Heart left ventricle (tissue), 16 donors: ENCODE measurements around the gene IGIP. TPM values are rescaled to one million over a fixed set of nuclear protein-coding genes. Genes with fewer than 3 reads are reported as not detected.
A peak's percentile ranks its signal among the peaks of the same experiment; 100 is the strongest.

Experiments
- ATAC-seq, 4 donors: fragments of 200-7000 bp; cut with Tn5 transposase; one replicate each; pipeline ENCODE4 v1.9.1; 2020 to 2022; ENCODE audit warnings: moderate library complexity in 4 of 4, mild to moderate bottlenecking in 3 of 4, moderate number of reproducible peaks in 1 of 4
- DNase-seq, 5 donors: peaks; one replicate each; pipeline ENCODE4 v3.0.0-alpha.2; 2020
- H3K27ac ChIP-seq, 12 donors: fragments of 200-600 bp; sonication (generic) in 4 of 12; one replicate each; pipeline versions ENCODE4 v1.5.0 to v1.8.0; 2016 to 2022; ENCODE audit warnings: mild to moderate bottlenecking in 2 of 12
- H3K27me3 ChIP-seq, 9 donors: fragments of 200-600 bp; sonication (generic) in 2 of 9; one replicate each; pipeline versions ENCODE4 v1.5.1 to v1.8.0; 2016 to 2022; ENCODE audit warnings: mild to moderate bottlenecking in 3 of 9
- H3K36me3 ChIP-seq, 9 donors: fragments of 200-600 bp; sonication (generic) in 2 of 9; one replicate each; pipeline versions ENCODE4 v1.5.0 to v1.8.0; 2018 to 2022; ENCODE audit warnings: mild to moderate bottlenecking in 2 of 9
- H3K4me1 ChIP-seq, 12 donors: fragments of 200-600 bp; sonication (generic) in 4 of 12; one replicate each; pipeline versions ENCODE4 v1.5.0 to v1.8.0; 2016 to 2022; ENCODE audit warnings: mild to moderate bottlenecking in 3 of 12
- H3K4me3 ChIP-seq, 12 donors: fragments of 200-600 bp; sonication (generic) in 4 of 12; one replicate each; pipeline versions ENCODE4 v1.5.0 to v1.8.0; 2017 to 2022; ENCODE audit warnings: mild to moderate bottlenecking in 9 of 12, moderate library complexity in 4 of 12
- H3K9me3 ChIP-seq, 12 donors: fragments of 200-600 bp; sonication (generic) in 4 of 12; one replicate each; pipeline versions ENCODE4 v1.5.0 to v1.8.0; 2016 to 2022; ENCODE audit warnings: mild to moderate bottlenecking in 1 of 12
- POLR2A ChIP-seq, 2 donors: fragments of 450-650 bp; IDR thresholded peaks; one replicate each; pipeline ENCODE4 v1.6.1; 2017; ENCODE audit warnings: antibody characterized with exemption in 2 of 2, mild to moderate bottlenecking in 2 of 2, moderate library complexity in 2 of 2
- WGBS, 4 donors: extraction: QIAGEN DNeasy Blood & Tissue Kit in 2 of 4; methylation state at CpG; one replicate each; pipeline versions ENCODE4 v1.1.5 to v1.1.7; 2013 to 2018; 5-methylcytosine and 5-hydroxymethylcytosine counted together
- intact Hi-C, 10 donors: fragments of 100-400 bp; cut with DNase I; formaldehyde crosslinking; loops; one replicate each; pipeline versions ENCODE4 v1.11.1 to v1.14.2; 2022
- polyA plus RNA-seq, 2 donors: library from polyadenylated mRNA; stranded (reverse); fragments of 200-250 nt; gene quantifications; one replicate each; pipeline ENCODE4 v1.2.3, GENCODE V29; 2013
- total RNA-seq, 9 donors: library from RNA; depleted of rRNA in 2 of 9; stranded (reverse); fragments of >200 nt in 2 of 9; fragmentation: NEBNext Ultra II Directional in 3 of 9; extraction: Animal tissue kit (Norgen Biotek cat#: 25700) in 3 of 9; gene quantifications; one replicate each; pipeline versions ENCODE4 v1.1.0 to v1.2.4, GENCODE V29; 2016 to 2023
- TF ChIP-seq, protein P1 (sequence below), 12 donors: fragments of 200-600 bp; sonication (generic) in 4 of 12; IDR thresholded peaks; one replicate each; pipeline versions ENCODE4 v1.5.0 to v1.8.0; 2018 to 2022; ENCODE audit warnings: antibody characterized with exemption in 12 of 12, mild to moderate bottlenecking in 5 of 12
- donor health status: ischemic (EF 13 %, LVEDD 7.1; RV severe dilation, severe dysfunction).
- donor health status: healthy with polysubstance abuse.
- donor health status: DM: no; HTN: yes; CAD: no.
- donor health status: DM: no; HTN: no; CAD: no.
- donor health status: ischemic (EF 25% LVEDD 6.9; RV normal size, moderate dysfunction).
- donor health status: ischemic (EF 25% LVEDD 5.7; RV mildly dilated, moderate dysfunction).
- donor health status: healthy.
- donor health status: DM: yes; HTN: yes; CAD: no.
- donor health status: ischemic (EF 35%, LVEDD 5.7; RV mildly dilated, moderate dysfunction).
- donor health status: nonischemic (EF 11% LVEDD 7.7; RV severe dilation, severe dysfunction).
- donor health status: DM: yes; HTN: yes; CAD: no.
- donor health status: PGD.
- donor health status: ischemic (EF 29% LVEDD 5.4; RV normal size, mild dysfunction).
- donor health status: nonischemic (EF 23%, LVEDD 6.1; RV moderate dilation, normal function).

Gene IGIP
- total and polyA plus RNA-seq, 11 donors: 5.8 to 18.3 (median 10.5) TPM

DNA sequence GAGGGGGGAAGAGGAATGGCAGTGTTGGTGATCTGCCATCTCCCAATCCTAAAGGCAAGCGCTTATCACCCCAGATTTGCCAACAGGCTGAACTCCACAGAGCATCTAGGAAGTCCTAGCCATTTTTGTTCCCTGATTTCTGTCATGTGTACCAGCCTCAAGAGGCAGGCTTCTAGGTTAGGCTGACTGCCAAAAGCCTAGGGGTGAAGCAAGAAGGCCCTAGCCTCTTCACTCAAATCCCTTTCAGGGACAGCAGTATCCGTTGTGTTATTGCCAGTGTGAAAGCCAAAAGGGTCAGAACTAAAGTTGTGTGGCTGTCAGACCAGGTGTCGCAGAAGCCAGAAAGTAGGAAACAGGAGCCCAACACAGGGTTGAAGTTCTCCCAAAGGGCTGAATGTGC is 14.7 kb downstream of the IGIP start:
- Histone ChIP-seq H3K4me1 (peaks cover 0 to 30% (median 14%) of the 10 kb centered on the region in 12 donors), H3K9me3 (no peaks in the 10 kb centered on the region), H3K27me3 (peaks cover 0 to 3% (median 0%) of the 10 kb centered on the region in 9 donors), H3K27ac (no peak overlapping the region), H3K4me3 (no peak overlapping the region), H3K36me3 (no peaks in the 10 kb centered on the region)
- intact Hi-C loops: loop anchor here in 5 of 10 donors (5.0 to 10.0 kb wide), 5 partner anchors 33 to 346 kb away; partner anchors contain the start of gene PSD2 (in 1 of the 5)
- 64 to 71% (median 67%) methylated on average over 3 of the region's 3 CpGs for WGBS, 4 donors
- ATAC-seq (peak; percentile 45 to 79 (median 69)), DNase-seq (peak in 1 of 5 donors; percentile 50)
- TF ChIP-seq POLR2A (IDR thresholded peaks at IDR 0.05): no peak
- TF ChIP-seq, protein P1, sequence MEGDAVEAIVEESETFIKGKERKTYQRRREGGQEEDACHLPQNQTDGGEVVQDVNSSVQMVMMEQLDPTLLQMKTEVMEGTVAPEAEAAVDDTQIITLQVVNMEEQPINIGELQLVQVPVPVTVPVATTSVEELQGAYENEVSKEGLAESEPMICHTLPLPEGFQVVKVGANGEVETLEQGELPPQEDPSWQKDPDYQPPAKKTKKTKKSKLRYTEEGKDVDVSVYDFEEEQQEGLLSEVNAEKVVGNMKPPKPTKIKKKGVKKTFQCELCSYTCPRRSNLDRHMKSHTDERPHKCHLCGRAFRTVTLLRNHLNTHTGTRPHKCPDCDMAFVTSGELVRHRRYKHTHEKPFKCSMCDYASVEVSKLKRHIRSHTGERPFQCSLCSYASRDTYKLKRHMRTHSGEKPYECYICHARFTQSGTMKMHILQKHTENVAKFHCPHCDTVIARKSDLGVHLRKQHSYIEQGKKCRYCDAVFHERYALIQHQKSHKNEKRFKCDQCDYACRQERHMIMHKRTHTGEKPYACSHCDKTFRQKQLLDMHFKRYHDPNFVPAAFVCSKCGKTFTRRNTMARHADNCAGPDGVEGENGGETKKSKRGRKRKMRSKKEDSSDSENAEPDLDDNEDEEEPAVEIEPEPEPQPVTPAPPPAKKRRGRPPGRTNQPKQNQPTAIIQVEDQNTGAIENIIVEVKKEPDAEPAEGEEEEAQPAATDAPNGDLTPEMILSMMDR (IDR thresholded peaks at IDR 0.05): no peak

DNA sequence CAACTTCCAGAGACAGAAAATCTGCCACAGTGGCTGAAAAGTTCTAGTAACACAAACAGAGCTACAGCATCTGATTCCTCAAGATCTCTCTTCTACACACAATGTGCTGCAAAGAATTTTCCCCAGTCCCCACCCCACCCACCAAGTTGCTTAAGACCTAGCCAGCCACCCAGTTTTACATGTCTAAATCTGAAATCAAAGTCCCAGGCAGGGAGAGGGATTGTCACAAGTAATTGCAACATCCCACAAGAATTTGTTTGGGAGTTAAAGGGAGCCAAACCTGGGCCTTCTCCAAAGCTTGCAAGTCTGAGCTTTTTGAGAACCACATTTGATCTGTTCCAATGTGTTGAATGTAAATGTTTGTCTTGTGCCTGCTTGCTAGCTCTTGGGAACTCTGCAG is 15.5 kb downstream of the IGIP start:
- Histone ChIP-seq H3K4me3 (no peak overlapping the region), H3K9me3 (no peaks in the 10 kb centered on the region), H3K27me3 (peaks cover 0 to 9% (median 0%) of the 10 kb centered on the region in 9 donors), H3K4me1 (peaks cover 0 to 37% (median 21%) of the 10 kb centered on the region in 12 donors), H3K36me3 (no peaks in the 10 kb centered on the region), H3K27ac (no peak overlapping the region)
- ATAC-seq (no peak), DNase-seq (no peak)
- intact Hi-C loops: loop anchor here in 5 of 10 donors (5.0 to 10.0 kb wide), 5 partner anchors 34 to 346 kb away; partner anchors contain the start of gene PSD2 (in 1 of the 5)
- TF ChIP-seq POLR2A (IDR thresholded peaks at IDR 0.05): no peak
- TF ChIP-seq, protein P1 (IDR thresholded peaks at IDR 0.05): no peak

DNA sequence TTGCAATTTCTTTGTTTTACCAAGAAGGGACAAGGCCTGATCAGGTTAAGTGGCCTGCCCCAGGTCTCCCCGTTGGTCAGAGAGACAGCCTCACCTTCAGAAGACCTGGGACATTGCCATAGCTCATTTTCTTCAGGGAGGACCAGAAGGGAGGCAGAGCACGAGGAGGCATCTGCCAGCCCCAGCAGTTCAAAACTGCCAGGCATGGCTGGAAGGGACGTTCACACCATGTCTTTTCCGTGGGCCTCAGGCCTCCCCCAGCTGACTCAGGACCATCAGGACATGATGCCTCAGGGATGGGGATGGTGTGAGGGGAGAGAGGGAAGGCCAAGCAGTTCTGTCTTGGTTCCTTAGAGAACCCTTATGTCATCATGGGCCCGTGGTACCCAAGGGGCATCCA is 16.5 kb downstream of the IGIP start:
- no peak for DNase-seq
- intact Hi-C loops: loop anchor here in 6 of 10 donors (1.0 to 10.0 kb wide), 6 partner anchors 35 to 347 kb away; partner anchors contain the start of gene PSD2 (in 1 of the 6)
- peaks cover 0 to 40% (median 25%) of the 10 kb centered on the region in 12 donors for H3K4me1 ChIP-seq
- WGBS, 4 donors: 85 to 95% (median 88%) methylated on average over 4 to 5 of the region's 5 CpGs
- ATAC-seq: no peak
- H3K27ac ChIP-seq: no peak overlapping the region
- no peak overlapping the region for H3K4me3 ChIP-seq
- peaks cover 0 to 11% (median 0%) of the 10 kb centered on the region in 9 donors for H3K27me3 ChIP-seq
- no peaks in the 10 kb centered on the region for H3K9me3 ChIP-seq
- TF ChIP-seq, protein P1 (IDR thresholded peaks at IDR 0.05): no peak
- no peak for TF ChIP-seq POLR2A (IDR thresholded peaks at IDR 0.05)
- no peaks in the 10 kb centered on the region for H3K36me3 ChIP-seq

DNA sequence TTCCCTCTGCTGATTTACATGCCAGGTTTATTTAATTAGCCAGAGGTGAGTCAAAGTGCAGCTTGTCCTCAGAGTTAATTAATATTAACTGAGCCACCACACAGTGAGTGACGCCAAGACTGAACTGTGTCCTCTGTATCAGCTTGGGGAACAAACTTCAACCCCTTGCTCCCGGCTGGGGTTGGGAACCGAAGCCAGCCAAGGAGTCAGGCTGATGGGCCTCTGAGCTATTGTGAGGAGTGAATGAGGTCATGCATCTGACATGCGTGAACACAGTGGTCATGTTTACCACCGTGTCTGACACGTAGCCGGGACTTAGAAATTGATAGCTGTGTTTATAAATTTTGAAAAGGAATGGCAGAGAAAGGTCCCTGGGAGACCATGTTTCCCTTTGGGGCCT is 17.1 kb downstream of the IGIP start:
- Histone ChIP-seq H3K36me3 (no peaks in the 10 kb centered on the region), H3K9me3 (no peaks in the 10 kb centered on the region), H3K27me3 (peaks cover 0 to 11% (median 0%) of the 10 kb centered on the region in 9 donors), H3K4me1 (peaks cover 0 to 40% (median 25%) of the 10 kb centered on the region in 12 donors), H3K27ac (no peak overlapping the region), H3K4me3 (no peak overlapping the region)
- no peak for DNase-seq
- TF ChIP-seq, protein P1 (IDR thresholded peaks at IDR 0.05): no peak
- TF ChIP-seq POLR2A (IDR thresholded peaks at IDR 0.05): no peak
- no peak for ATAC-seq
- 83 to 94% (median 89%) methylated on average over 6 to 7 of the region's 7 CpGs for WGBS, 4 donors
- intact Hi-C loops: loop anchor here in 6 of 10 donors (1.0 to 10.0 kb wide), 6 partner anchors 36 to 348 kb away; partner anchors contain the start of gene PSD2 (in 1 of the 6)
